Activated CD4-positive, alpha-beta T cell treated with anti-CD3 and anti-CD28 coated beads for 1 hour (primary cell): ENCODE measurements around the gene MBD5.

Experiments
- DNase-seq: peaks from one replicate; pipeline ENCODE4 v3.0.0-alpha.2; 2020

Gene MBD5

DNA sequence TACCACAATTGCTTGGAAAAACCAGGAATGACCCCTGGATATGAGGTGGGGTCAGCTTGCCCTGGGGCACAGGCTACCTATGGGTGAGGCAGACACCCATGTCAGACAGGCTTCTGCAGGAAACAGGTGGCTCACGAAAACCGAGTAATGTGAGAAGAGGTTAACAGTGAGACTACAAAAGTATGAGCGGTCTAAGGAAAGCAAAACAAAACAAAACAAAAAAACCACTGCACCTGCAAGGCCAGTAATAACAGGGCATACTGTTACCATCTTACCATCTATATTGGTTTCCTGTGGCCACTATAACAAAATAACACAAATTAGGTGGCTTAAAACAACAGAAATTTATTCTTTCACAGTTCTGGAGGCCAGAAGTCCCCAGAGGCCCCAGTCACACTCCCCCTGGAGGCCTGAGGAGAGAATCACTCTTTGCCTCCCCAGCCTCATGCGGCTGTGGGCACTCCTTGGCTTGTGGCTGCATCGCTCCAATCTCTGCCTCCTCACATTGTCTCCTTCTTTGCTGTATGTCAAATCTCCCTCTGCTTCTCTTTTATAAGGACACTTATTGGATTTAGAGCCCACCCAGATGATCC is 537.0 kb downstream of the MBD5 start:
- DNase-seq: no peak

- no peak for DNase-seq
Measured at GRCh38 chr2:148560496-148560895, 539.6 kb downstream of the MBD5 start.

DNA sequence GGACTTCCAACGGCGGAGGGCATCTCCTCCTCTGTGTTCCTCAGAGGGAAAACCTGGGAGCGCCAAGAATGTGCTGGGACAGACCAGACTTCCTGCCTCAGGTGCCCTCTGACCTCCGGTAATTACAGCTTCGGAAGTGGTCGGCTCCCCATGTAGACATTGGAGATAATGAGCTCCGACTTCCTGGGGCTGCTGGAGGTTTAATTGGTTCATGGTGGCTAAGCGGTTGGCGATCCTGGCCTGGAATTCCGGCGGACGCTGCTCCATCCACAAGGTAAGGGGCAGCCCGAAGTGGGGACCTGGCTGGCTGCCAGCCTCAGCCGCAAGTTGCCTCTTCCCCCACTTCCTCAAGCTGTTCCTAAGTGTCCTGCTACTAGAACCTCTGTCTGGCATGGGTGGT is 540.5 kb downstream of the MBD5 start:
- no peak for DNase-seq

- DNase-seq: no peak
Measured at GRCh38 chr2:148565272-148565894, 544.5 kb downstream of the MBD5 start.
